Measurements from ENCODE around the gene THAP8.

The THAP8 gene

DNA sequence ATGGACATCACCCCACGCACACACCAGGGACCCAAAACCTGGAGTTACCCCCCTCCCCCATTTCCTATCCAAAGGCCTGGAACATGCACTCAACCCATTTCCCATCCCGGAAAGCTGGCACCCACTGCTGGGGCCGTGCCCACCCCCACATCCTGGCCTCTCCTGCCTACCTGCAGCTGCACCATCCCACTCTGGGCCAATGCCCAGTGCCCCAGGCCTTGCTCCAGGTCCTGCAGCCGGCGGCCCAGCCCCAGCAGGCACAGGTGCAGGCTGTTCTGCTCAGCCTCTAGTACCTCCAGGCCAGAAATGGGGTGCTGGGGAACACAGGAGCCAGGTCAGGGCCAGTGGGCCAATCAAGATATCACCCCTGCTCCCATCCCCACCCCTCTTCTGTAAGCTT, 47.1 kb downstream of the THAP8 start:
- Histone ChIP-seq H3K9me3 (ENCODE audit: control insufficient read depth in 1 of 2, low read length in 2 of 2) (no peaks in the 10 kb centered on the region), H3K4me1 (ENCODE audit: control insufficient read depth in 1 of 2, insufficient read depth in 2 of 2, low read length in 2 of 2) (peaks cover 3 to 7% of the 10 kb centered on the region in 2 donors), H3K27me3 (ENCODE audit: low read depth, low read length) (no peaks in the 10 kb centered on the region), H3K36me3 (ENCODE audit: control insufficient read depth in 1 of 2, insufficient read depth in 2 of 2, low read length in 2 of 2) (peaks cover 0 to 5% of the 10 kb centered on the region in 2 donors), H3K27ac (ENCODE audit: low read length) (no peak overlapping the region), H3K4me3 (ENCODE audit: low read depth in 1 of 2, low read length in 2 of 2) (no peak overlapping the region)

DNA sequence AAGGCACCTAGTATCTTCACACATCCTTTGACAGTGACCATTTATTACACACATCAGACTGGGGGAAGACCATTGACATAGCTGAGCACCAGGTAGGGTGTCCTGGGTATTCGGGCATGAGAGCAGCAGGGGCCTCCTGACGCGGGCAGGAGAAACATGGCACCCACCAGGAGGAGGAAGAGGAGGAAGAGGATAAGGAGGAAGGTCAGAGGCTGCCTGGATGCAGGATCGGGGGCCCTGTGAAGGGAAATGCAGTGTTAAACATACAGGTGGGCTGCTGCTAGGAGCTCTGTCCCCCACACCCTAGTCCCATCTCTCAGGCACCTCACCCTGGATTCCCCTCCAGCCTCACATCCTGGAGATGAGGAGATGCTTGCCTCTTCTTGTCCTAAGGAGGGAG, 50.8 kb downstream of the THAP8 start:
- Histone ChIP-seq H3K27ac (ENCODE audit: low read length) (no peak overlapping the region), H3K36me3 (ENCODE audit: control insufficient read depth in 1 of 2, insufficient read depth in 2 of 2, low read length in 2 of 2) (peaks cover 0 to 12% of the 10 kb centered on the region in 2 donors)

DNA sequence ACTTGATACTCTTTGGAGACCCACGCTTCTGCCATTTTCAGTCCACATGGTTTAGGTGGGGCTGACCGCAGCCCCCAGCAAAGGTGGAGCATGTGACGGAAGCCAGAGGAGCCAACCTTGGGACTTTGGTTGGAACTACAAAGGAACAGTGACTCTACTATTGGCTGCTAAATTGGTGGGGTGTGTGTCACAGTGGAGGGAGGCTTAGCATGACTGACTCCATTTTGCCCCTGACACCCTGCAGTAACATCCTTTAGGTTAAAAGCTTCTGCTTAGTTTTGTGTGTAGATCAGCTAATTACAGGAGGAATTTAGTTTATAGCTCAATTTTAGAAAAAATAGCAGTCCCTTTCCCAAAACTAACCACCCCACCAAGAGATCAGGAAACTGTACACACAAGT, 52.5 kb downstream of the THAP8 start:
- Histone ChIP-seq H3K27me3 (ENCODE audit: low read depth, low read length) (no peaks in the 10 kb centered on the region), H3K9me3 (ENCODE audit: control insufficient read depth in 1 of 2, low read length in 2 of 2) (no peaks in the 10 kb centered on the region), H3K4me3 (ENCODE audit: low read depth in 1 of 2, low read length in 2 of 2) (no peak overlapping the region), H3K36me3 (ENCODE audit: control insufficient read depth in 1 of 2, insufficient read depth in 2 of 2, low read length in 2 of 2) (peaks cover 5 to 12% of the 10 kb centered on the region in 2 donors), H3K27ac (ENCODE audit: low read length) (no peak overlapping the region), H3K4me1 (ENCODE audit: control insufficient read depth in 1 of 2, insufficient read depth in 2 of 2, low read length in 2 of 2) (peaks cover 5 to 24% of the 10 kb centered on the region in 2 donors)

More for the DNA sequence above, 50.8 kb downstream of the THAP8 start:
- Histone ChIP-seq H3K4me3 (ENCODE audit: low read depth in 1 of 2, low read length in 2 of 2) (no peak overlapping the region), H3K9me3 (ENCODE audit: control insufficient read depth in 1 of 2, low read length in 2 of 2) (no peaks in the 10 kb centered on the region), H3K4me1 (ENCODE audit: control insufficient read depth in 1 of 2, insufficient read depth in 2 of 2, low read length in 2 of 2) (peaks cover 4 to 13% of the 10 kb centered on the region in 2 donors), H3K27me3 (ENCODE audit: low read depth, low read length) (no peaks in the 10 kb centered on the region)

DNA sequence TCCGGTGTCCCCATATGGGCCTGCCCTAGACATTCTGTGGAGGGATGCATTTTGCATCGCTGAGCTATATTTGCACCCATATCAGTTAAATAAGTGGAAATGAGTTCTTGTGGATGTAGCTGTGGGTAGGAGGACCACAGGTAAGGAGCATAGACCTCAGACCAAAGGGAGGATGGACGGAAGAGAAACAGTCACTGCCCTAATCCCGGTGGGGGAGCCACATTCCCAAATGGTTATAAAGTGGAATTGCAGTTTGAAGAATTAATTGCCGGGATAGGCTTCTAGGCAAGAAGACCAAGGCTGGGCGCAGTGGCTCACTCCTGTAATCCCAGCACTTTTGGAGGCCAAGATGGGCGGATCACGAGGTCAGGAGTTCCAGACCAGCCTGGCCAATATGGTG, 57.3 kb downstream of the THAP8 start:
- Histone ChIP-seq H3K27ac (ENCODE audit: low read length) (no peak overlapping the region), H3K27me3 (ENCODE audit: low read depth, low read length) (no peaks in the 10 kb centered on the region), H3K36me3 (ENCODE audit: control insufficient read depth in 1 of 2, insufficient read depth in 2 of 2, low read length in 2 of 2) (peaks cover 5 to 7% of the 10 kb centered on the region in 2 donors), H3K4me3 (ENCODE audit: low read depth in 1 of 2, low read length in 2 of 2) (peak overlapping the region; percentile 67 to 96), H3K9me3 (ENCODE audit: control insufficient read depth in 1 of 2, low read length in 2 of 2) (no peaks in the 10 kb centered on the region), H3K4me1 (ENCODE audit: control insufficient read depth in 1 of 2, insufficient read depth in 2 of 2, low read length in 2 of 2) (peaks cover 13 to 41% of the 10 kb centered on the region in 2 donors)

DNA sequence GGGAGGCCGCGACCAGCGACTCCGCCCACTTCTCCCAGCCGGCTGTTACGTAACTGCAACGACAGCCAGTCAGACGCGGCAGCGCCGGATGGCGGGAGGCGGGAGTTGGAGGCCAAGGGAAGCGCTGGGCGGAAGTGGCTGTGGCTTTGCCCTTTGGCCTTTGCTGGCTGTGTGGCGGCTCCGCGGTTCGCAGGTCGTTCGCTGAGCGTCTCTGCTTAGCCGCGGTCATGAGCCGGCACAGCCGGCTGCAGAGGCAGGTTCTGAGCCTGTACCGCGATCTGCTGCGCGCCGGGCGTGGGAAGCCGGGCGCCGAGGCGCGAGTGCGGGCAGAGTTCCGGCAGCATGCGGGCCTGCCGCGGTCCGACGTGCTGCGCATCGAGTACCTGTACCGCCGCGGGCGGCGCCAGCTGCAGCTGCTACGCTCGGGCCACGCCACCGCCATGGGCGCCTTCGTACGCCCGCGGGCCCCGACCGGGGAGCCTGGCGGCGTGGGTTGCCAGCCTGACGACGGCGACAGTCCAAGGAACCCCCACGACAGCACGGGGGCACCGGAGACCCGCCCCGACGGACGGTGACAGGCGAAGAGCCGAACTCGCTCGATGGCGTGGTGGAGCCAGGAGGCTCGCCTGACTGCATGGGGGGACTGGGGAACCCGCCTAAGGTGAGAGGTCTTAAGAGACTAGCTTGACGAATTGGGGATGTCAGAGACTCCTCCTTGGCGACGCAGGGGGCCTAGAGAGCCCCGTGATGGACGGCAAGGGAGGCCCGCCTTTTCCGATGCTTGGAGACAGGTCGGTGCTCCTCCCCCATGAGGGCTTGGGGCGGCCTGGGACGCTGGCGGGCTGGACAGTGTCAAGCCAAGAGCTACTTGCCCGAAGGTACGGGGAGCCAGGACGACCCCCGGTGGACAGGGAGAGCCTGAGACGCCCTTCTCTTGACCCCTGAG, 58.8 kb downstream of the THAP8 start, which contains the start of gene SDHAF1:
Gene SDHAF1, plus strand, starts transcription at position 141 of the 946 bp plus-strand sequence. Its CDS starts 87 bp downstream, at position 228.
- Histone ChIP-seq H3K27me3 (ENCODE audit: low read depth, low read length) (no peaks in the 10 kb centered on the region), H3K9me3 (ENCODE audit: control insufficient read depth in 1 of 2, low read length in 2 of 2) (no peaks in the 10 kb centered on the region), H3K4me1 (ENCODE audit: control insufficient read depth in 1 of 2, insufficient read depth in 2 of 2, low read length in 2 of 2) (peaks cover 13 to 41% of the 10 kb centered on the region in 2 donors), H3K4me3 (ENCODE audit: low read depth in 1 of 2, low read length in 2 of 2) (peak within 1 kb of the TSS; percentile 67 to 96), H3K36me3 (ENCODE audit: control insufficient read depth in 1 of 2, insufficient read depth in 2 of 2, low read length in 2 of 2) (peaks cover 0 to 5% of the 10 kb centered on the region in 2 donors), H3K27ac (ENCODE audit: low read length) (peak within 1 kb of the TSS; percentile 36)

DNA sequence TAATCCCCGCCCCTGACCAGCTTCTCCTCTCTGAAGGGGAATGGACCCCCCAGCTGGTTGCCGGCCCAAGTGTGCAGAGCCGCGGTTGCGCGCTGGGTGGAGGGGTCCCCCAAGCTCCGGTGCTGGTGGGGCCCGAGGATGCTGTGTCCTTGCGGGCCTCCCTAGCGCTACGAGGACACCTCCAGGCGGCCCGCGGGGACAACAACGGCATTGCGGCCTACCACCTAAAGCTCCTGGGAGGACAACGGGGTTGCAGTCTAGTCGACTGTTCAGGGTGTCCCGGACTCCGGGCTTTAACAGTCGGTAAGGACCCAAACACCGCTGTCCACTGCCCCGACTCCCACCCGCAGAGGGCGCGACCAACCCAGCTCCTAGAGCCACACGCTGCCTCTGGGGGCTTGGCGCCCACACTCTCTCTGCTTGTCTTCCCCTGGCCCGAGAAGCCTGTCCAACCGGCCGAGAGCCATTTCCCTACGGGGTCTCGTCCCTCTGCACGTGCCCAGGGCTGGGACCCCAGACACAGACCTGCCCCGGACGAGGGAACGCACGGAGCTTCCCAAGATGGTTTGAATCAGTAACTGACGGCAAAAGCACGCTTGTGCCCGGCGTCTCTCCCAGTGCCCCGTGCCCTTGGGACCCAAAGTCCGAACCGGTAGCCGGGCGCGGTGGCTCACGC, 60.0 kb downstream of the THAP8 start:
- H3K36me3 ChIP-seq (ENCODE audit: control insufficient read depth in 1 of 2, insufficient read depth in 2 of 2, low read length in 2 of 2) = peaks cover 0 to 5% of the 10 kb centered on the region in 2 donors
- no peak overlapping the region for H3K27ac ChIP-seq (ENCODE audit: low read length)
- H3K4me1 ChIP-seq (ENCODE audit: control insufficient read depth in 1 of 2, insufficient read depth in 2 of 2, low read length in 2 of 2) = peaks cover 11 to 32% of the 10 kb centered on the region in 2 donors
- no peaks in the 10 kb centered on the region for H3K27me3 ChIP-seq (ENCODE audit: low read depth, low read length)
- H3K4me3 ChIP-seq (ENCODE audit: low read depth in 1 of 2, low read length in 2 of 2) = peak overlapping the region; percentile 50 to 56
- H3K9me3 ChIP-seq (ENCODE audit: control insufficient read depth in 1 of 2, low read length in 2 of 2) = no peaks in the 10 kb centered on the region

DNA sequence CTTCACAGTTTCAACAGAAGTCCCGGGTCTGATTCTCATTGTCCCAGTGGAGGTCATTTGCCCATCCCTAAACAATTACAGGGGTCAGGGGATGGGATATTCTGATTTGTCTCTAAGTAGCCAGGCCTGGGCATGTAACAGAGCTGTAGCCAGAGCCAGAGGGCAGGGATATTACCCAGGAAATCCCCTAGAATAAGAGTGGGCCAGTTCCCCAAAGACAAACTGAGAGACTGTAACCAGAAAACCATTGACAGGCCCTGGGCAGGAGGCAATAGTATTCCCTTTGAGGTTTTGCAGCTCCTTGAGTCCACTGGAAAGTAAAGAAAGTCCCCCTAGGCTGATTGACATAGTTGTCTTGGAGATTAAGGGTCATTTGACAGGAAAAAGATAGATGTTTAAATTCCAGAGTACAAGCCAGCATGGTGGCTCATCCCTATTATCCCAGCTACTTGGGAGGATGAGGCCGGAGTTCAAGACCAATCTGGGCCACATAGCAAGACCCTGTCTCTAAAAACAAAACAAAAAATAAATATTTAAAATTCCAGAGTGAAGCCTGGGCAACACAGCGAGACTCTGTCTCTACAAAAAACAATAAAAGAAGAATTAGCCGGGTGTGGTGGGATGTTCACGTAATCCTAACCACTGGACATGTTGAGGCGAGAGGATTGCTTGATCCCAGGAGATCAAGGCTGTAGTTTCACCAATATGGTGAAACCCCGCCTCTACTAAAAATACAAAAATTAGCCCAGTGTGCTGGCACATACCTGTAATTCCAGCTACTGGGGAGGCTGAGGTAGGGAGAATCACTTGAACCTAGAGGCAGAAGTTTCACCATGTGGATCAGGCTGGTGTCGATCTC, 60.9 kb downstream of the THAP8 start:
- peaks cover 0 to 5% of the 10 kb centered on the region in 2 donors for H3K36me3 ChIP-seq (ENCODE audit: control insufficient read depth in 1 of 2, insufficient read depth in 2 of 2, low read length in 2 of 2)
- H3K4me3 ChIP-seq (ENCODE audit: low read depth in 1 of 2, low read length in 2 of 2) = no peak overlapping the region
- H3K4me1 ChIP-seq (ENCODE audit: control insufficient read depth in 1 of 2, insufficient read depth in 2 of 2, low read length in 2 of 2) = peaks cover 9 to 28% of the 10 kb centered on the region in 2 donors
- H3K27me3 ChIP-seq (ENCODE audit: low read depth, low read length) = no peaks in the 10 kb centered on the region
- no peaks in the 10 kb centered on the region for H3K9me3 ChIP-seq (ENCODE audit: control insufficient read depth in 1 of 2, low read length in 2 of 2)
- H3K27ac ChIP-seq (ENCODE audit: low read length) = no peak overlapping the region

DNA sequence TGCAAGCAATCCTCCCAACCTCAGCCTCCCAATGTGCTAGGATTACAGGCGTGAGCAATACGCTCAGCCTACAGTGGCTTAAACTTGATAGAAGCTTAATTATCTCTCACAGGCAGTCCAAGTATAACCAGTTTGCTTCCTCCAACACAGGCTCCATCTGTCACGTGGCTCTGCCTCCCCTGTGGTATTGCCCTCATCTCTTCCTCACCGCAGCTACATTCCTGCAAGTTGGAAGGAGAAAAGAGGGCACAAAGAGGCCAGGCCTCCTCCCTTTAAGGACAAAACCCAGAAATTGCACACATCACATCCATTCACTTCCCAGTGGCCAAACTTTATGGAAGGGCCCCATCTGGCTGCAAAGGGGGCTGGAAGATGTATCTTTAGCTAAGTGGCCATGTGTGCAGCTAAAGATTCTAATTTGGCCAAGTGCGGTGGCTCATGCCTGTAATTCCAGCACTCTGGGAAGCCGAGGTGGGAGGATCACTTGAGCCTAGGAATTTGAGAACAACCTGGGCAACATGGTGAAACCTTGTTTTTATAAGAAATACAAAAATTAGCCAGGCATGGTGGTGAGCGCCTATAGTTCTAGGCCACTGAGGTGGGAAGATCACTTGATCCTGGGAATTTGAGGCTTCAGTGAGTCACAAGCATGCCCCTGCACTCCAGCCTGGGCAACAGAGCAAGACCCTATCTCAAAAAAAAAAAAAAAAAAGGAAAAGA, 62.2 kb downstream of the THAP8 start:
- H3K36me3 ChIP-seq (ENCODE audit: control insufficient read depth in 1 of 2, insufficient read depth in 2 of 2, low read length in 2 of 2) = no peaks in the 10 kb centered on the region
- H3K4me3 ChIP-seq (ENCODE audit: low read depth in 1 of 2, low read length in 2 of 2) = no peak overlapping the region
- no peak overlapping the region for H3K27ac ChIP-seq (ENCODE audit: low read length)
- no peaks in the 10 kb centered on the region for H3K27me3 ChIP-seq (ENCODE audit: low read depth, low read length)
- peaks cover 9 to 26% of the 10 kb centered on the region in 2 donors for H3K4me1 ChIP-seq (ENCODE audit: control insufficient read depth in 1 of 2, insufficient read depth in 2 of 2, low read length in 2 of 2)
- H3K9me3 ChIP-seq (ENCODE audit: control insufficient read depth in 1 of 2, low read length in 2 of 2) = no peaks in the 10 kb centered on the region

DNA sequence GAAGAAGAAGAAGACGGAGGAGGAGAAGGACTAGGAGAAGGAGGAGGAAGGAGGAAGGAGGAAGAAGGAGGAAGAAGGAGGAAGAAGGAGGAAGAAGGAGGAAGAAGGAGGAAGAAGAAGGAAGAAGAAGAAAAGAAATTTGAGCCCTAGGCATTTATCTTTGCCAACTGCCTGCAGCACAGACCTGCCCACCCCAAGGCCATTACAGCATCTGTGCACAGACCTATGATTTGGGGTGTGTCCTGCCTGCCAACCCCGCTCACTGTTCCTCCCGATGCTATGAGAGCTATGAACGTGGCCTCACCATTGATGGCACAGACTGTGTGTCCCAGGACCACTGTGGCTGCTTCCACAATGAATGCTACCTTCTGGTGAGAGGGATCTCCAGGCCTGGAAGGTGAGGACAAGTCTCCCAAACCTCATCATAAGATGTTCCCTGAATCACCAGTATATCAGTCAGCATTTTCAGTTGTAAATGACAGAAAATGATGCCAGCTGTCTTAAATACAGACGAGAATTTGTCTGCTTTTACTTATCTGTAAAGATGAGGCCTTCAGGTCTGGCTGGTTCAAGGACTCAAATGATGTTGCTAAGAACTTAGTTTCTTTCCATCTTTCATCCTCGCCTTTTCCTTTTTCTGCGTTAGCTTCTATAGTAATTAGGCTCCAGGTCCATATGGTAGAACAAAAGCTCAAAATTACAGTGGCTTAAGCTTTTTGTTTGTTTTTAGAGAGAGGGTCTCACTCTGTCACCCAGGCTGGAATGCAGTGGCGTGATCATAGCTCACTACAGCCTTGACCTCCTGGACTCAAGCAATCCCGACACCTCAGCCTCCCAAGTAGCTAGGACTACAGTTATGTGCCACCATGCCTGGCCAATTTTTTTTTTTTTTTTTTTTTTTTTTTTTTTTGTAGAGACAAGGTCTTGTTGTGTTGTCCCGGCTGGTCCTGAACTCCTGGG, 63.0 kb downstream of the THAP8 start:
- H3K27ac ChIP-seq (ENCODE audit: low read length) = no peak overlapping the region
- H3K9me3 ChIP-seq (ENCODE audit: control insufficient read depth in 1 of 2, low read length in 2 of 2) = no peaks in the 10 kb centered on the region
- H3K4me1 ChIP-seq (ENCODE audit: control insufficient read depth in 1 of 2, insufficient read depth in 2 of 2, low read length in 2 of 2) = peaks cover 2 to 20% of the 10 kb centered on the region in 2 donors
- H3K36me3 ChIP-seq (ENCODE audit: control insufficient read depth in 1 of 2, insufficient read depth in 2 of 2, low read length in 2 of 2) = no peaks in the 10 kb centered on the region
- no peak overlapping the region for H3K4me3 ChIP-seq (ENCODE audit: low read depth in 1 of 2, low read length in 2 of 2)
- peaks cover 4% of the 10 kb centered on the region for H3K27me3 ChIP-seq (ENCODE audit: low read depth, low read length)

Data from muscle layer of duodenum (tissue), 2 donors.